ENCODE measurements around the gene SLC25A2. TPM values are rescaled to one million over a fixed set of nuclear protein-coding genes. Genes with fewer than 3 reads are reported as not detected.
"Not testable (repeated sequence)": the region's sequence is repeated elsewhere in the genome, so short reads cannot be mapped to it uniquely, and the experiment has no call there.

Gene SLC25A2
- total RNA-seq: not detected
- long read RNA-seq: 0 reads

DNA sequence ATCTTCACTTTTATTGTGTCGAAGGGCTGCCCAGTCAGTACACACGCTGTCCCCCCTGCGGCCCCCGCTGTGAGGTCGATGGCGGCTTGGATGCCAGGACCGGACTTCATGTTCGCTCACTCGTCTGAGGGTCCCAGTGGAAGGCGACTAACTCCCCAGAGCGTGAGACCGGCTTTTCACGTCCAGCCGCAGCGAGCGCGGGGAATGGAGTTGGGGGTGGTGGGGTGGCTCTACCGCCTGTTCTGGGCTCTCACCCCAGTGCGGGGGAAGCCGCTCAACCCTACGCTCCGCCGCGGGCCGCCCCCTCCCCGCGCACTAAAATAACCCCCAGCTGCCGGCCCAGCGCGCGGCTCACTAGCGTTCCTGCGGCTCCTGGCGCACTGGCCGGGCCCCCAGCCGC lies at the start of gene SLC25A2:
Gene SLC25A2, minus strand, starts transcription at position 294 of the 400 bp plus-strand sequence. Its CDS starts 184 bp downstream, at position 110.
- intact Hi-C loops (cut with DNase I): no loop called here
- ATAC-seq (no peak), DNase-seq (no peak)

DNA sequence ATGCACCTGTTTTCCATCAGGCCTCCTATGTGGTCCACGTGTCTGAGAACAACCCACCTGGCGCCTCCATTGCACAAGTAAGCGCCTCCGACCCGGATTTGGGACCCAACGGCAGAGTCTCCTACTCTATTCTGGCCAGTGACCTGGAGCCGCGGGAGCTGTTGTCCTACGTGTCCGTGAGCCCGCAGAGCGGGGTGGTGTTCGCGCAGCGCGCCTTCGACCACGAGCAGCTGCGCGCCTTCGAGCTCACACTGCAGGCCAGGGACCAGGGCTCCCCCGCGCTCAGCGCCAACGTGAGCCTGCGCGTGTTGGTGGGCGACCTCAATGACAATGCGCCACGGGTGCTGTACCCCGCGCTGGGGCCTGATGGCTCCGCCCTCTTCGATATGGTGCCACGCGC lies 47.7 kb upstream of the SLC25A2 start:
- no peak for ATAC-seq
- intact Hi-C loops (cut with DNase I): loop anchor here in 1 of 2 donors (10.0 kb wide), 2 partner anchors 53 to 147 kb away; partner anchors contain the start of genes PCDHB12, PCDHGA9 and PCDHGB6

DNA sequence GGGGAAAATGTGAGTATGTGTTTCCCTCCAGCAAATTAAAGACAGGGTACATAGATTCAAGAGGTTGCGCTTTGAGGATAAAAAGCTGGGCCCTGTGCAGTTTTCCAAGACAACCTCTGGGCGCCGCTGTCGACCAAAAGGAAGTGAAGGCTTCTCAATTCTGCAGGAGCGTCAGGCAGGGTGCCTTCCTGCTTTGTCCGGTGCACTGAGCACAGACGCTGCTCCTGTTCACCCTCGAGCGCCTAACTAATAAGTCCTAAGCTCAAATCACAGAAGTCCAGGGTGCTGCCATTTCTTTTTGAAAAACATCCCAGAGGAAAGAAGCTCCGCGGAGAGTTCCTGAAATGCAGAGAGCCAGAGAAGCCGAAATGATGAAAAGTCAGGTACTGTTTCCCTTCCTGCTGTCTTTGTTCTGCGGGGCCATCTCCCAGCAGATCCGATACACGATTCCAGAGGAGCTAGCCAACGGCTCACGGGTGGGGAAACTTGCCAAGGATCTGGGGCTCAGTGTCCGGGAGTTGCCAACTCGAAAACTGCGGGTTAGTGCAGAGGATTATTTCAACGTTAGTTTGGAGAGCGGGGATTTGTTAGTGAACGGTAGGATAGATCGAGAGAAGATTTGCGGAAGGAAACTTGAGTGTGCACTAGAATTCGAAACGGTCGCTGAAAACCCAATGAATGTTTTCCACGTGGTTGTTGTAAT lies 46.2 kb upstream of the SLC25A2 start, which contains the start of gene PCDHGB1:
Gene PCDHGB1, plus strand, starts transcription at position 183 of the 703 bp plus-strand sequence. Its CDS starts 162 bp downstream, at position 345.
- intact Hi-C loops (cut with DNase I): loop anchor here in 1 of 2 donors (10.0 kb wide), 2 partner anchors 55 to 145 kb away; partner anchors contain the start of genes PCDHB12, PCDHGA9 and PCDHGB6
- DNase-seq (peak; percentile 38), ATAC-seq (peak; percentile 57 to 66)

More for the DNA sequence above, 47.7 kb upstream of the SLC25A2 start:
- no peak for DNase-seq

DNA sequence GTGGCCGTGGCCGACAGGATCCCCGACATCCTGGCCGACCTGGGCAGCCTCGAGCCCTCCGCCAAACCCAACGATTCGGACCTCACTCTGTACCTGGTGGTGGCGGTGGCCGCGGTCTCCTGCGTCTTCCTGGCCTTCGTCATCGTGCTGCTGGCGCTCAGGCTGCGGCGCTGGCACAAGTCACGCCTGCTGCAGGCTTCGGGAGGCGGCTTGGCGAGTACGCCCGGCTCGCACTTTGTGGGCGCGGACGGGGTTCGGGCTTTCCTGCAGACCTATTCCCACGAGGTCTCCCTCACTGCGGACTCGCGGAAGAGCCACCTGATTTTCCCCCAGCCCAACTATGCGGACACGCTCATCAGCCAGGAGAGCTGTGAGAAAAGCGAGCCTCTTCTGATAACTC lies 42.2 kb upstream of the SLC25A2 start:
- intact Hi-C loops (cut with DNase I); DNase-seq; ATAC-seq: not testable (repeated sequence)

DNA sequence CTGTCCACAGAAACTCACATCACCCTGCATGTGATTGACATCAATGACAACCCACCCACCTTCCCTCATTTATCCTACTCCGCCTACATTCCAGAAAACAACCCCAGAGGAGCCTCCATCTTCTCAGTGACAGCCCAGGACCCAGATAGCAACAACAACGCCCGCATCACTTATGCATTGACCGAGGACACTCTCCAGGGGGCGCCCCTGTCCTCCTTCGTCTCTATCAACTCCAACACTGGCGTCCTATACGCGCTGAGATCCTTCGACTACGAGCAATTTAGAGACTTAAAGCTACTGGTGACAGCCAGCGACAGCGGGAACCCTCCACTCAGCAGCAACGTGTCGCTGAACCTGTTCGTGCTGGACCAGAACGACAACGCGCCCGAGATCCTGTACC lies 41.5 kb upstream of the SLC25A2 start:
- ATAC-seq: no peak
- no peak for DNase-seq
- intact Hi-C loops (cut with DNase I): no loop called here

DNA sequence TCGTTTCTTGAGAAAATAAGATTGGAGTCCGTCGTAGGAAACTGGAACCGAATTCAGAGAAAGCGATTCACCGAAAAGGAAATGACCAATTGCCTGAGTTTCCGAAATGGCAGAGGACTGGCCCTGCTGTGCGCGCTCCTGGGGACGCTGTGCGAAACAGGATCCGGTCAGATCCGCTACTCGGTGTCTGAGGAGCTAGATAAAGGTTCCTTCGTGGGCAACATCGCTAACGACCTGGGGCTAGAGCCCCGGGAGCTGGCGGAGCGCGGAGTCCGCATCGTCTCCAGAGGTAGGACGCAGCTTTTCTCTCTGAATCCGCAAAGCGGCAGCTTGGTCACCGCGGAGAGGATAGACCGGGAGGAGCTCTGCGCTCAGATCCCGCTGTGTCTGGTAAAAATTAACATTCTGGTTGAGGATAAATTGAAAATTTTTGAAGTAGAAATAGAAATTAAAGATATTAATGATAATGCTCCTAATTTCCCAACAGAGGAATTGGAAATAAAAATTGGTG lies 40.2 kb upstream of the SLC25A2 start:
- DNase-seq (no peak), ATAC-seq (peak in 1 of 2 donors; percentile 48)
- intact Hi-C loops (cut with DNase I): no loop called here

DNA sequence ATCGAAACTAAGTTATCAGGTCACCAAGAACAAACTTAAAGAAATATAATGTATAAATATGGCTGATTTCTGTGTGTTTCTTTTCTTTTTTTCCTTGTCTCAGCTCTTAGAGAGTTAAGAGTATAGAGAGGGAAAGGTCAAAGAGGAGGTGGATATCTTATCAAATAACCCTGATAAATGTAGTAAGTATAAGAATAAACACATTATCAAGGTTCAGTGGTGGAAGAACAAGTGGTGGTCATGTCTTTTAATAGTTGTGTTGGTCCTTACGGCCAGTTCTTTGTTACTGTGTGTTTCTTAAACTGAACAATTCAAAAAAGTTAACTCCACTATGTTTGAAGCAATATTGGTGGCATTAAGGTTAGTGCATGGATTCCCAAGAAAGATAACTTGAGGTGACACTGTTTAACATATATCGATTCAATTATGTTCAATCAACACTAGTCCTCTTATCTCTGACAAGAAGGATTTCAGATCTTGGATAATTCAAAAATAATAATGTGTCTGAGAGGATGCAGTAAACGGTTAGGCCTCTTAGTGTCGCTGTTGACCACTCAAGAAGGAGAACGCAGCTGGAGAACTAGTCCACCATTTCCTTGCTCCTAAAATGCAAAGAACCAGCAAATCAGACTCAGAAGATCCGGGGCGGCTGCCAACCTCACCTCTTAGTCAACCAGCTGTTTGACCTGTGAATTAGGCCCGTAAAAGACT lies 39.5 kb upstream of the SLC25A2 start, which contains the start of gene PCDHGA3:
Gene PCDHGA3, plus strand, starts transcription at position 588 of the 711 bp plus-strand sequence. CDS start 205 bp downstream, outside the sequence.
- DNase-seq (no peak), ATAC-seq (peak; percentile 34 to 58)
- intact Hi-C loops (cut with DNase I): no loop called here

DNA sequence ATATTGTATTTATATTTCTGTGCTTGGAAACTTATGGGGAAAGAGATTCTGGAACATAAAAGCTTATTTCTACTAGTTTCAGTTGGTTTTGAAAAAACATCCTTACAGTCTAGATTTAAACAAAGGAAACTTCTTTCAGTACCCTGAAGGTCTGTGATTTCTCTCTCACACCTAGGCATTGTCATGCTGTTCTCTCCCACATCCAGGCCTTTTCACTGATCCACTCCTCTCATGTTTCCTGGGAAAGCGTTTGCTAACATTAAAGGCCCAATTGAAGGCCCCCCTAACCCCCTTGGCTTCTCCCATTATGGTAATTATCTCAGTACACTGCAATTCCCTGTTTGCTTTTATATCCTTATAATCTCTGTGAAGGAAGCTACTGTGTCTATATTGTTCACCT lies 38.9 kb upstream of the SLC25A2 start:
- intact Hi-C loops (cut with DNase I): no loop called here
- DNase-seq (no peak), ATAC-seq (no peak)

DNA sequence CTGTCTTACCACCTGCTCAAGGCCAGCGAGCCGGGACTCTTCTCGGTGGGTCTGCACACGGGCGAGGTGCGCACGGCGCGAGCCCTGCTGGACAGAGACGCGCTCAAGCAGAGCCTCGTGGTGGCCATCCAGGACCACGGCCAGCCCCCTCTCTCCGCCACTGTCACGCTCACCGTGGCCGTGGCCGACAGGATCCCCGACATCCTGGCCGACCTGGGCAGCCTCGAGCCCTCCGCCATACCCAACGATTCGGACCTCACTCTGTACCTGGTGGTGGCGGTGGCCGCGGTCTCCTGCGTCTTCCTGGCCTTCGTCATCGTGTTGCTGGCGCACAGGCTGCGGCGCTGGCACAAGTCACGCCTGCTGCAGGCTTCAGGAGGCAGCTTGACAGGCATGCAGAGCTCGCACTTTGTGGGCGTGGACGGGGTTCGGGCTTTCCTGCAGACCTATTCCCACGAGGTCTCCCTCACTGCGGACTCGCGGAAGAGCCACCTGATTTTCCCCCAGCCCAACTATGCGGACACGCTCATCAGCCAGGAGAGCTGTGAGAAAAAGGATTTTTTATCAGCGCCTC lies 37.0 kb upstream of the SLC25A2 start:
- intact Hi-C loops (cut with DNase I); DNase-seq; ATAC-seq: not testable (repeated sequence)

DNA sequence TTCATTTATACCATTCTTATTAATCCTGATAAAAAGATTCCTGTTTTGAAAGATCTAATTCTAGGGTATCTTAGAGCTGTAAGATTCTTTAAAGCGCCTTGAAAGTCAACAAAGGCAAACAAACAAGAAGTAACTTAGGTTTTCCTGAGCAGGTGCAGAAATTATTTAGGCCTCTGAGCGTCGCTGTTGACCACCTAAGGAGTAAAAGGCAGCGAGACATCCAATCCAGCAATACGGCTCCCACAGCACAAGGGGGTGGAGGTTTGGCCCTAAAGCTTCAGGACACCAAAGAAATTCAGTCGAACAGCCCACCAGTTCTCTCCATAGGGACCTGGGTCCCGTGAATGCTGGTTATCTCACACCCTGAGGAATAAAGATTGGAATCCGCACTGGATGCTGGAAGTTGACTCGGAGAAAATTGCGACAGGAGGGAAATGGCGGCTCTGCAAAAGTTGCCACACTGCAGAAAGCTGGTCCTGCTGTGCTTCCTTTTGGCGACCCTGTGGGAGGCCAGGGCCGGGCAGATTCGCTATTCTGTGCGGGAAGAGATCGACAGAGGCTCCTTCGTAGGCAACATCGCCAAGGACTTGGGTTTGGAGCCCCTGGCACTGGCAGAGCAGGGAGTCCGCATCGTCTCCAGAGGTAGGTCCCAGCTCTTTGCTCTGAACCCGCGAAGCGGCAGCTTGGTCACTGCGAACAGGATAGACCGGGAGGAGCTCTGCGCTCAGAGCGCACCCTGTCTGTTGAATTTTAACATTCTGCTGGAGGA lies 34.9 kb upstream of the SLC25A2 start, which contains the start of gene PCDHGA2:
Gene PCDHGA2, plus strand, starts transcription at position 223 of the 769 bp plus-strand sequence.
- DNase-seq: peak; percentile 31
- intact Hi-C loops (cut with DNase I): loop anchor here (5.0 to 10.0 kb wide), 2 partner anchors 224 to 226 kb away; no protein-coding TSS in a partner anchor
- ATAC-seq: peak; percentile 74 to 78

DNA sequence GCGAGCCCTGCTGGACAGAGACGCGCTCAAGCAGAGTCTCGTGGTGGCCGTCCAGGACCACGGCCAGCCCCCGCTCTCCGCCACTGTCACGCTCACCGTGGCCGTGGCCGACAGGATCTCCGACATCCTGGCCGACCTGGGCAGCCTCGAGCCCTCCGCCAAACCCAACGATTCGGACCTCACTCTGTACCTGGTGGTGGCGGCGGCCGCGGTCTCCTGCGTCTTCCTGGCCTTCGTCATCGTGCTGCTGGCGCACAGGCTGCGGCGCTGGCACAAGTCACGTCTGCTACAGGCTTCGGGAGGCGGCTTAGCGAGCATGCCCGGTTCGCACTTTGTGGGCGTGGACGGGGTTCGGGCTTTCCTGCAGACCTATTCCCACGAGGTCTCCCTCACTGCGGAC lies 28.7 kb upstream of the SLC25A2 start:
- not testable (repeated sequence) for DNase-seq
- intact Hi-C loops (cut with DNase I): loop anchor here in 1 of 2 donors (10.0 kb wide), 1 partner anchor 232 kb away; no protein-coding TSS in a partner anchor

DNA sequence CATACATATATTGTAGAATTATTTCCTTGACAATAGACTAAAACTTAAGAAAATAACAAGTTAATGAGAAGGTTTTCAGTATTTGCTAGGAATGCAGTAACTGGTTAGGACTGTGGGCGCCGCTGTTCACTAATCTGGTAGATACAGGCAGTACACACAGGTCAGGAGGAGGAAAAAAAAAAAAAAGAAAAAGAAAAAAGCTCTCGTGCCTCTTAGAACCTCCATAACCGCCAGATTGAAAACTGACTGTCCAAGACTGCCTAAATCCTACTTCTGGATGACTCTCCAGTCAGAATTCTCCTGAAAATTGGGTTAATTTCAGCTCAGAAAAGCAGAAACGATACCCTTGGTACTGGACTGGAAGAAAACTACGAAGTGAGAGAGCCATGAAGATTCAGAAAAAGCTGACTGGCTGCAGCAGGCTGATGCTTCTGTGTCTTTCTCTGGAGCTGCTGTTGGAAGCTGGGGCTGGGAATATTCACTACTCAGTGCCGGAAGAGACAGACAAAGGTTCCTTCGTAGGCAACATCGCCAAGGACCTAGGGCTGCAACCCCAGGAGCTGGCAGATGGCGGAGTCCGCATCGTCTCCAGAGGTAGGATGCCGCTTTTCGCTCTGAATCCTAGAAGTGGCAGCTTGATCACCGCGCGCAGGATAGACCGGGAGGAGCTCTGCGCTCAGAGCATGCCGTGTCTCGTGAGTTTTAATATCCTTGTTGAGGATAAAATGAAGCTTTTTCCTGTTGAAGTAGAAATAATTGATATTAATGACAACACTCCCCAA lies 26.6 kb upstream of the SLC25A2 start, which contains the start of gene PCDHGA1:
Gene PCDHGA1, plus strand, starts transcription at position 216 of the 782 bp plus-strand sequence.
- intact Hi-C loops (cut with DNase I): loop anchor here in 1 of 2 donors (10.0 kb wide), 1 partner anchor 234 kb away; no protein-coding TSS in a partner anchor
- DNase-seq (no peak), ATAC-seq (peak in 1 of 2 donors; percentile 66)

More for the DNA sequence above, 28.7 kb upstream of the SLC25A2 start:
- not testable (repeated sequence) for ATAC-seq

DNA sequence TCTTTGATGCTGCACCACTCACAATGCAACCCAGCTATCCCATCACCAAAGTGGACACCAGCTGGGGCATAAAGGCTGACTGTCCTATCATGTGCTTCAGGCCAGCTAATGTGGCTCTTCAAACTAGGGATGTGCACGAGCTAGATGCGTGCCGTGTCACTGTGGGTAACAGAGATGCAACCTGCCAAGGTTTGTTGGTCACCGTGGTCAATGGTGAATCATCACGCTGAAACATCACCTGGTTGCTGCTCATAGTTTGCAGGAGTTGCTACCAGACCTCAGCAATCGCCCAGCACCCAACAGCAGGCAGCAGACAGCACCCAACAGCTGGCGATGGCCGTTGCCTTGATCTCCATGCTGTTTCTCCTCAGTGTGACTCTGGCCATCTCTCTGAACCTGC lies 24.4 kb upstream of the SLC25A2 start:
- ATAC-seq: no peak
- intact Hi-C loops (cut with DNase I): no loop called here
- no peak for DNase-seq

DNA sequence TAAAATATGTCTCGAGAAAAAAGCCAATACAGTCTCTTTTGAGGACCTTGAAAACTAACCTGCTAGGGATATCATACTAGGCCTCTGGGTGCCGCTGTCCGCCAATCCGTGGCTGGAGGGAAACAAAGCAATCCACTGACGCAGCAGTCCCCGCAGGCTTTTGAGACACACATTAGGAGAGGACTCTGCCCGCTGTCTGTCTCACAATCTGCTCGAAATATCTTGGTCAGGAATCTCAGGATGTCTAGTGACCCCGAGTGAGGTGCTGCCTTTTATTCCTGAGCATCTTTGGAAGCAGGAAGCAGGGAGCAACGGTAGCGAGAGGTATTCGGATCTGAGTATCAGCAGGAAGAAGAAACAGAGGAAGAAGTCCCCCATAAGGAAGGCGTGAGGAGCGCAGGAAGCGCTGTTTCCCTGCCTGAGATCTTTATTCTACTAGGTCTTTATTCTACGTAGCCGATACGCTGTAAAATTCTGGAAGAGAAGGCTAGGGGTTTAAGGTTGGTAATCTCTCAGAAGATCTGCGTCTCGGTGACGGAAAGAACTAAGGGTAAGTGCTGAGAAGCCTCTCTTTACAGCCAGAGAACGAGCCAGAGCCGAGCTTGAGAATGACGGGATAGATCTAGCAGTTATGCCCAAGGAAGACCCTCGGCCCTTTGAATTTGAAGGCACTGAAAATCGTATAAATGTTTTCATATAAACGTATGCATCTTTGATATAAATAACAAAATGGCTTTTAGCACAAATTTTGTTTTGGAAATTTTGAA lies 22.4 kb upstream of the SLC25A2 start:
- peak; percentile 90 to 93 for ATAC-seq
- intact Hi-C loops (cut with DNase I): no loop called here
- DNase-seq: peak; percentile 55

DNA sequence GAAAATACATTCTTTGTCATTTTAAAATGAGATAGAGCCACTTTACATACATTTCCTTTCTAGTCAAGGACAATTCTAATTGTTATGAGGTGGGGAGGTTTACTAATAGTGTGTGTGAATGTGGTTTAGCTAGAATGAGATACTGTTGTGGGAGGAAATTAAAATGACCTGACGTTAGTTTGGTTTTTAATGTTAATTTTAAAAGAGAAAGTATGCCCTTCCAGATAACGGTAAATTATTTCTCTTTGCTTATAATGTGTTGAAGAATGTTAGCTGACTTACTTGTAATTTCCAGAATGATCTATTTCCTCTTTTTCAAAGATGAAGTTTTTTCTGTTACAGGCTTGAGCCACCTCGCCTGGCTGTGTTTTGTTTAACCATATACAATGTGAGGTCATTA lies 18.4 kb upstream of the SLC25A2 start:
- no peak for DNase-seq
- intact Hi-C loops (cut with DNase I): loop anchor here in 1 of 2 donors (5.0 kb wide), 1 partner anchor 240 kb away; no protein-coding TSS in a partner anchor
- ATAC-seq: no peak
